Endothelial cell of umbilical vein (primary cell): ENCODE measurements around the gene CIAPIN1.

Source experiments
- CTCF ChIP-seq, 2 donors: IDR thresholded peaks; 1 replicate in 1 of 2; 2 replicates in 1 of 2; pipeline ENCODE4 v1.5.1; 2011; ENCODE audit warnings: low read length in 2 of 2, mild to moderate bottlenecking in 2 of 2, moderate library complexity in 2 of 2, control low read depth in 1 of 2, inconsistent platforms in 1 of 2, low read depth in 1 of 2; ENCODE audit not compliant: insufficient read depth in 1 of 2; ENCODE audit errors: extremely low read depth in 1 of 2
- EZH2 ChIP-seq: IDR thresholded peaks from 2 replicates; pipeline ENCODE4 v1.6.1; 2012; ENCODE audit warnings: borderline replicate concordance, low read depth, mild to moderate bottlenecking, moderate library complexity, low read length, inconsistent platforms; ENCODE audit not compliant: severe bottlenecking
- MYC ChIP-seq: IDR thresholded peaks from one replicate; pipeline ENCODE4 v1.6.1; 2011; ENCODE audit warnings: mild to moderate bottlenecking, low read depth, low read length
- POLR2A ChIP-seq: IDR thresholded peaks from 2 replicates; pipeline ENCODE4 v1.6.1; 2012; ENCODE audit warnings: low read depth, mild to moderate bottlenecking, control low read depth, low read length

- no peak for TF ChIP-seq CTCF (IDR thresholded peaks at IDR 0.05; ENCODE audit: extremely low read depth in 1 of 2, insufficient read depth in 1 of 2, low read depth in 1 of 2, low read length in 2 of 2)
- TF ChIP-seq POLR2A: no peak
- no peak for TF ChIP-seq EZH2
- TF ChIP-seq MYC: no peak
Measured at GRCh38 chr16:57434003-57434402, 13.2 kb downstream of the CIAPIN1 start.
